Kidney (tissue), 14 donors: ENCODE data around the gene ATP2C2. TPM values are rescaled to one million over a fixed set of nuclear protein-coding genes. Genes with fewer than 3 reads are reported as not detected.

Experiments used
- DNase-seq, 5 donors: peaks; one replicate each; pipeline ENCODE4 v3.0.0-alpha.2; 2013 to 2020
- FAIRE-seq: peaks from 2 replicates; lab custom pipeline; 2012; peaks lifted over from hg19 to GRCh38; lab: Jason Lieb, UNC
- H3K27ac ChIP-seq, 2 donors: one replicate each; pipeline ENCODE4 v1.7.0; 2013; ENCODE audit warnings: low read depth in 2 of 2, low read length in 2 of 2, inconsistent platforms in 1 of 2
- H3K27me3 ChIP-seq: one replicate; pipeline ENCODE4 v1.7.1; 2013; ENCODE audit warnings: low read length, inconsistent platforms; ENCODE audit not compliant: control insufficient read depth, insufficient read depth
- H3K36me3 ChIP-seq, 3 donors: one replicate each; pipeline versions ENCODE4 v1.7.0 to v1.7.1; 2013; ENCODE audit warnings: low read length in 3 of 3, control low read depth in 1 of 3, inconsistent platforms in 1 of 3; ENCODE audit not compliant: insufficient read depth in 3 of 3, control insufficient read depth in 2 of 3
- H3K4me1 ChIP-seq, 3 donors: one replicate each; pipeline versions ENCODE4 v1.7.0 to v1.7.1; 2013; ENCODE audit warnings: low read length in 3 of 3, inconsistent platforms in 1 of 3, low read depth in 1 of 3; ENCODE audit not compliant: control insufficient read depth in 2 of 3, insufficient read depth in 2 of 3
- H3K4me3 ChIP-seq, 3 donors: one replicate each; pipeline versions ENCODE4 v1.7.0 to v1.8.1; 2013; ENCODE audit warnings: low read length in 3 of 3, control low read depth in 1 of 3, inconsistent platforms in 1 of 3
- H3K9ac ChIP-seq, 3 donors: one replicate each; pipeline versions ENCODE4 v1.7.0 to v1.7.1; 2013; ENCODE audit warnings: low read length in 3 of 3, control low read depth in 1 of 3, inconsistent platforms in 1 of 3
- H3K9me3 ChIP-seq, 3 donors: one replicate each; pipeline versions ENCODE4 v1.7.0 to v1.7.1; 2013; ENCODE audit warnings: low read length in 3 of 3, control low read depth in 1 of 3, inconsistent platforms in 1 of 3; ENCODE audit not compliant: control insufficient read depth in 2 of 3, insufficient read depth in 1 of 3
- CTCF ChIP-seq: IDR thresholded peaks from 3 replicates; pipeline ENCODE4 v1.5.1; 2012; ENCODE audit warnings: mild to moderate bottlenecking, moderate library complexity, borderline replicate concordance; ENCODE audit not compliant: insufficient read depth; ENCODE audit errors: extremely low read depth
- intact Hi-C: fragments of 100-400 bp; cut with DNase I; formaldehyde crosslinking; loops from one replicate; pipeline ENCODE4 v1.11.1; 2022
- polyA plus RNA-seq: library from polyadenylated mRNA; stranded (reverse); fragments of 350-450 nt; fragmentation: Illumina TruSeq; extraction: RNeasy Lipid Tissue Mini Kit (QIAGEN cat#74804); gene quantifications from one replicate; pipeline ENCODE4 v1.2.3, GENCODE V29; 2014; ENCODE audit warnings: low read depth, low replicate concordance; ENCODE audit not compliant: insufficient read depth
- total RNA-seq: library from RNA; stranded (reverse); fragmentation: NEBNext Ultra II Directional; extraction: Animal tissue kit (Norgen Biotek cat#: 25700); gene quantifications from one replicate; pipeline ENCODE4 v1.2.1, GENCODE V29; 2021
- donor health status: control.
- donor health status: control.
- donor health status: control.
- donor health status: control.
- donor health status: control.
- donor health status: DM: yes; HTN: yes; CAD: no.
- donor health status: Normal renal cell carcinoma (clear cell type).

Gene ATP2C2
- total and polyA plus RNA-seq, 2 donors from 2014 or later: 2.2 to 2.6 TPM

GRCh38 chr16:84404324-84404723, 36.0 kb downstream of the ATP2C2 start:
- no peak overlapping the region for H3K27ac ChIP-seq
- intact Hi-C loops: no loop called here
- no peak overlapping the region for H3K4me3 ChIP-seq
- no peak for TF ChIP-seq CTCF
- no peak for DNase-seq
- FAIRE-seq: no peak
- no peak overlapping the region for H3K9ac ChIP-seq
- no peaks in the 10 kb centered on the region for H3K36me3 ChIP-seq
- no peaks in the 10 kb centered on the region for H3K9me3 ChIP-seq
- no peaks in the 10 kb centered on the region for H3K27me3 ChIP-seq
- no peaks in the 10 kb centered on the region for H3K4me1 ChIP-seq

- Histone ChIP-seq H3K36me3 (no peaks in the 10 kb centered on the region), H3K27me3 (no peaks in the 10 kb centered on the region), H3K4me3 (no peak overlapping the region), H3K4me1 (no peaks in the 10 kb centered on the region), H3K9ac (no peak overlapping the region), H3K9me3 (no peaks in the 10 kb centered on the region), H3K27ac (no peak overlapping the region)
- intact Hi-C loops: no loop called here
- TF ChIP-seq CTCF: no peak
- DNase-seq (no peak), FAIRE-seq (no peak)
Observed at GRCh38 chr16:84404936-84405639, 36.8 kb downstream of the ATP2C2 start.

- FAIRE-seq: no peak
- no peak overlapping the region for H3K4me3 ChIP-seq
- H3K9me3 ChIP-seq: no peaks in the 10 kb centered on the region
- H3K9ac ChIP-seq: no peak overlapping the region
- H3K36me3 ChIP-seq: no peaks in the 10 kb centered on the region
- intact Hi-C loops: no loop called here
- no peak for TF ChIP-seq CTCF
- no peaks in the 10 kb centered on the region for H3K27me3 ChIP-seq
- DNase-seq: no peak
- no peak overlapping the region for H3K27ac ChIP-seq
- no peaks in the 10 kb centered on the region for H3K4me1 ChIP-seq
Observed at GRCh38 chr16:84406006-84406963, 37.9 kb downstream of the ATP2C2 start.
